H1 (cell line): ENCODE data around the gene LYZL4. TPM values are rescaled to one million over a fixed set of nuclear protein-coding genes. Genes with fewer than 3 reads are reported as not detected.
A peak's percentile ranks its signal among the peaks of the same experiment; 100 is the strongest.

ENCODE experiments used
- CTCF ChIA-PET: fragments of 300-600 bp; sonication (Branson Sonifier 250); formaldehyde crosslinking; loops from one replicate; lab custom pipeline; 2021; ENCODE audit not compliant: partially characterized antibody; lab: Charles Lee
- POLR2A ChIA-PET: fragments of 300-600 bp; sonication (Branson Sonifier 250); formaldehyde crosslinking; loops from one replicate; lab custom pipeline; 2021; ENCODE audit warnings: inconsistent platforms; ENCODE audit not compliant: partially characterized antibody; lab: Charles Lee
- DNase-seq, 2 experiments: peaks; one replicate each; pipeline versions ENCODE4 v3.0.0 to v3.0.0-alpha.2; 2010 to 2022; ENCODE audit warnings: low spot score in 2 of 2, low read depth in 1 of 2, mixed read lengths in 1 of 2
- FAIRE-seq: peaks from 2 replicates; lab custom pipeline; 2011; peaks lifted over from hg19 to GRCh38; lab: Jason Lieb, UNC
- H2AFZ ChIP-seq: 2 replicates; pipeline ENCODE4 v1.8.1; 2012; ENCODE audit warnings: low read length, inconsistent platforms
- H2AK5ac ChIP-seq: 2 replicates; pipeline ENCODE4 v1.6.1; 2013; ENCODE audit warnings: low read depth, low read length
- H2BK120ac ChIP-seq: replicated peaks from 2 replicates; pipeline ENCODE3; 2013; ENCODE audit warnings: low read depth, low read length, inconsistent platforms
- H2BK12ac ChIP-seq: 2 replicates; pipeline ENCODE4 v1.6.1; 2013; ENCODE audit warnings: low read depth, low read length
- H2BK15ac ChIP-seq: 2 replicates; pipeline ENCODE4 v1.6.1; 2013; ENCODE audit warnings: low read length
- H2BK20ac ChIP-seq: 2 replicates; pipeline ENCODE4 v1.6.1; 2013; ENCODE audit warnings: low read length
- H2BK5ac ChIP-seq: 2 replicates; pipeline ENCODE4 v1.6.1; 2013; ENCODE audit warnings: low read depth, low read length
- H3K14ac ChIP-seq: 2 replicates; pipeline ENCODE4 v1.6.1; 2013; ENCODE audit warnings: inconsistent platforms; ENCODE audit not compliant: insufficient read length
- H3K18ac ChIP-seq: 2 replicates; pipeline ENCODE4 v1.6.1; 2013; ENCODE audit warnings: low read length; ENCODE audit errors: extremely low read depth
- H3K23ac ChIP-seq: 2 replicates; pipeline ENCODE4 v1.6.1; 2013; ENCODE audit warnings: inconsistent platforms; ENCODE audit not compliant: insufficient read length
- H3K23me2 ChIP-seq: 2 replicates; pipeline ENCODE4 v1.6.1; 2013; ENCODE audit warnings: low read depth, low read length
- H3K27ac ChIP-seq: 2 replicates; pipeline ENCODE4 v1.6.1; 2011; ENCODE audit warnings: low read depth, low read length, inconsistent platforms
- H3K27me3 ChIP-seq, 4 experiments: replicated peaks in 1 of 4; 1 replicate in 1 of 4; 2 replicates in 3 of 4; pipeline versions ENCODE4 v1.6.1 to v1.8.1; 2011 to 2013; ENCODE audit warnings: low read length in 3 of 4, mild to moderate bottlenecking in 3 of 4, inconsistent platforms in 2 of 4, mixed read lengths in 2 of 4, moderate library complexity in 1 of 4; ENCODE audit not compliant: control insufficient read depth in 3 of 4, insufficient read depth in 3 of 4; ENCODE audit errors: extremely low read depth in 1 of 4
- H3K36me3 ChIP-seq, 4 experiments: 2 replicates each; pipeline versions ENCODE4 v1.6.1 to v1.8.1; 2011 to 2013; ENCODE audit warnings: mild to moderate bottlenecking in 4 of 4, low read length in 3 of 4, moderate library complexity in 2 of 4, control low read depth in 1 of 4, inconsistent platforms in 1 of 4; ENCODE audit not compliant: insufficient read depth in 4 of 4, control insufficient read depth in 2 of 4
- H3K4ac ChIP-seq: replicated peaks from 2 replicates; pipeline ENCODE3; 2013; ENCODE audit warnings: low read length, low read depth, mixed read lengths, inconsistent platforms; ENCODE audit not compliant: insufficient read length
- H3K4me1 ChIP-seq, 4 experiments: replicated peaks in 1 of 4; 1 replicate in 1 of 4; 2 replicates in 3 of 4; pipeline versions ENCODE4 v1.6.1 to v1.8.1; 2011 to 2013; ENCODE audit warnings: low read length in 3 of 4, inconsistent platforms in 2 of 4, mixed read lengths in 1 of 4; ENCODE audit not compliant: insufficient read depth in 4 of 4, control insufficient read depth in 3 of 4
- H3K4me2 ChIP-seq, 2 experiments: 2 replicates each; pipeline versions ENCODE4 v1.6.1 to v1.8.1; 2011 to 2013; ENCODE audit warnings: low read depth in 2 of 2, low read length in 2 of 2, control low read depth in 1 of 2, inconsistent platforms in 1 of 2, mild to moderate bottlenecking in 1 of 2; ENCODE audit not compliant: insufficient read depth in 1 of 2
- H3K4me3 ChIP-seq, 4 experiments: fragments of 200-600, 300-600 bp in 1 of 4; sonication (generic), shearing (Covaris generic), sonication (Bioruptor Twin) in 1 of 4; 2 replicates each; pipeline versions ENCODE4 v1.5.1 to v1.8.1; 2011 to 2016; ENCODE audit warnings: low read length in 4 of 4, low read depth in 3 of 4, control low read depth in 2 of 4, inconsistent platforms in 2 of 4, mild to moderate bottlenecking in 2 of 4, mixed read lengths in 1 of 4, moderate library complexity in 1 of 4; ENCODE audit not compliant: insufficient read depth in 2 of 4; ENCODE audit errors: extremely low read depth in 1 of 4
- H3K56ac ChIP-seq: replicated peaks from 2 replicates; pipeline ENCODE3; 2013; ENCODE audit warnings: low read depth, mild to moderate bottlenecking, mixed read lengths, low read length, inconsistent platforms; ENCODE audit not compliant: insufficient read length
- H3K79me1 ChIP-seq: 2 replicates; pipeline ENCODE4 v1.6.1; 2013; ENCODE audit warnings: low read depth, low read length, control low read depth
- H3K79me2 ChIP-seq, 2 experiments: 2 replicates each; pipeline versions ENCODE4 v1.6.1 to v1.8.1; 2012 to 2013; ENCODE audit warnings: low read length in 2 of 2, mild to moderate bottlenecking in 2 of 2, inconsistent platforms in 1 of 2; ENCODE audit not compliant: insufficient read depth in 2 of 2, control insufficient read depth in 1 of 2
- H3K9ac ChIP-seq, 4 experiments: replicated peaks in 1 of 4; 1 replicate in 1 of 4; 2 replicates in 3 of 4; pipeline versions ENCODE4 v1.6.1 to v1.8.1; 2011 to 2013; ENCODE audit warnings: low read depth in 3 of 4, low read length in 3 of 4, control low read depth in 2 of 4, mild to moderate bottlenecking in 2 of 4, moderate library complexity in 2 of 4, inconsistent platforms in 1 of 4; ENCODE audit errors: extremely low read depth in 1 of 4
- H3K9me3 ChIP-seq, 2 experiments: 2 replicates each; pipeline versions ENCODE4 v1.6.1 to v1.8.1; 2012 to 2013; ENCODE audit warnings: mild to moderate bottlenecking in 2 of 2, moderate library complexity in 2 of 2, control low read depth in 1 of 2, inconsistent platforms in 1 of 2, low read depth in 1 of 2, low read length in 1 of 2, mixed read lengths in 1 of 2; ENCODE audit not compliant: insufficient read depth in 2 of 2
- H4K20me1 ChIP-seq, 2 experiments: replicated peaks in 1 of 2; 2 replicates each; pipeline versions ENCODE3 to v1.8.1; 2011 to 2013; ENCODE audit warnings: inconsistent platforms in 2 of 2, low read length in 2 of 2, mild to moderate bottlenecking in 1 of 2; ENCODE audit not compliant: insufficient read depth in 2 of 2, control insufficient read depth in 1 of 2
- H4K5ac ChIP-seq: 2 replicates; pipeline ENCODE4 v1.6.1; 2013; ENCODE audit warnings: low read length, low read depth, mixed read lengths, inconsistent platforms; ENCODE audit not compliant: insufficient read length
- H4K8ac ChIP-seq: 2 replicates; pipeline ENCODE4 v1.8.0; 2013; ENCODE audit warnings: mild to moderate bottlenecking, moderate library complexity, low read length, inconsistent platforms; ENCODE audit not compliant: insufficient read depth; ENCODE audit errors: extremely low read depth
- H4K91ac ChIP-seq: replicated peaks from 2 replicates; pipeline ENCODE3; 2013; ENCODE audit warnings: low read length, mixed read lengths, inconsistent platforms; ENCODE audit not compliant: insufficient read length
- EGR1 ChIP-seq: IDR thresholded peaks from 2 replicates; pipeline ENCODE4 v1.6.1; 2011; ENCODE audit warnings: low read depth, low read length, borderline replicate concordance
- MAFK ChIP-seq: IDR thresholded peaks from 2 replicates; pipeline ENCODE4 v1.6.1; 2012; ENCODE audit warnings: low read depth, mild to moderate bottlenecking, improper control_type of control experiment, low read length
- polyA plus RNA-seq, 7 experiments: library from polyadenylated mRNA; depleted of rRNA in 3 of 7; stranded (reverse) in 5 of 7; unstranded in 2 of 7; fragments of >200 nt in 5 of 7; fragments of 200-250 nt in 2 of 7; gene quantifications; 1 replicate in 5 of 7; 2 replicates in 1 of 7; 4 replicates in 1 of 7; pipeline versions ENCODE4 v1.2.1 to v1.2.3, GENCODE V29; 2011 to 2013; ENCODE audit warnings: missing spikeins in 2 of 7, mixed read lengths in 2 of 7
- total RNA-seq: library from RNA; stranded (reverse); fragmentation: NEBNext Ultra II Directional; extraction: Animal tissue kit (Norgen Biotek cat#: 25700); gene quantifications from 2 replicates; pipeline ENCODE4 v1.2.1, GENCODE V29; 2021

Gene LYZL4
- total and polyA plus RNA-seq, 2 of the 8 experiments (the other 6 are each of a cell fraction or from before 2014, with no cell fraction given), result not detected

DNA sequence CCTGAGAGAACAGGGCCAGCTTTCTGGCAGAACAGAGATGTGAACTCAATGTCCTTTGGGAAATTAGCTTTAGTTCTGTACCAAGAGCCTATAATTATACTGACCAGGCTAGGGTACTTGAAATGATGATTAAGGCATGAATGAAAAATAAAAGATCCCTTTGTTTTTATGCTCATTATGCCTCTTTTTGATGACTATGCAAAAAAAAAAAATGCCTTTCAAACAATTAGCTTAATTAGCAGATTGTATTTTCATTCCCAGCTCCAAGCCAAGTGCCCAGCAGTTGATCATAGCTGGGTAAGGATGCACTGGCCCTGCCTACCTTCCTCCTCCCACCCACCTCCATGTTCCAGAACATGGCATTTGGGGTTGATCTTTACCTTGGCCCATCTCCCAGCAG is 56.8 kb downstream of the LYZL4 start:
- FAIRE-seq, result no peak
- ChIA-PET POLR2A (interaction anchor here (0.6 kb wide), 2 partner anchors 69 to 131 kb away, joined by 3 read pairs; no protein-coding TSS in a partner anchor), CTCF (interaction anchor here (0.6 to 1.4 kb wide), 3 partner anchors 42 to 89 kb away, joined by 3 to 8 read pairs (median 4); no protein-coding TSS in a partner anchor)

More for the DNA sequence above, 56.8 kb downstream of the LYZL4 start:
- no peak overlapping the region for H3K9ac ChIP-seq
- no peak overlapping the region for H2BK12ac ChIP-seq
- no peak for DNase-seq
- H2AK5ac ChIP-seq, result no peak overlapping the region
- H3K36me3 ChIP-seq, result no peaks in the 10 kb centered on the region
- H4K8ac ChIP-seq, result no peak overlapping the region
- no peak overlapping the region for H3K4me3 ChIP-seq
- H2BK20ac ChIP-seq, result no peak overlapping the region
- no peak overlapping the region for H2AFZ ChIP-seq
- H3K18ac ChIP-seq, result no peak overlapping the region
- H3K56ac ChIP-seq, result no peak overlapping the region
- H2BK5ac ChIP-seq, result no peak overlapping the region
- H3K9me3 ChIP-seq, result no peaks in the 10 kb centered on the region
- no peak overlapping the region for H3K27ac ChIP-seq
- no peak overlapping the region for H4K91ac ChIP-seq
- H3K4me1 ChIP-seq, result no peaks in the 10 kb centered on the region
- H3K79me2 ChIP-seq, result no peaks in the 10 kb centered on the region
- no peak overlapping the region for H3K23ac ChIP-seq
- TF ChIP-seq MAFK, result peak; percentile 88; the same call in 1 of the 2 replicates
- TF ChIP-seq EGR1, result no peak
- no peaks in the 10 kb centered on the region for H4K20me1 ChIP-seq
- no peaks in the 10 kb centered on the region for H3K23me2 ChIP-seq
- H3K4me2 ChIP-seq, result no peak overlapping the region
- no peaks in the 10 kb centered on the region for H3K27me3 ChIP-seq
- no peak overlapping the region for H2BK120ac ChIP-seq
- H3K14ac ChIP-seq, result no peak overlapping the region
- no peak overlapping the region for H2BK15ac ChIP-seq
- H3K4ac ChIP-seq, result no peak overlapping the region
- no peak overlapping the region for H4K5ac ChIP-seq
- no peaks in the 10 kb centered on the region for H3K79me1 ChIP-seq
